Mesothelial cell of epicardium (in vitro differentiated cells): ENCODE measurements around the gene DIAPH2. TPM values are rescaled to one million over a fixed set of nuclear protein-coding genes. Genes with fewer than 3 reads are reported as not detected.

Source experiments
- DNase-seq, 2 experiments: peaks; one replicate each; pipeline ENCODE4 v3.0.0; 2021; ENCODE audit warnings: low spot score in 2 of 2; ENCODE audit not compliant: unreplicated experiment in 2 of 2
- H3K27ac Mint-ChIP-seq: 2 replicates; pipeline ENCODE4 v1.8.0; 2021; ENCODE audit warnings: mixed read lengths
- H3K27me3 Mint-ChIP-seq: 2 replicates; pipeline ENCODE4 v1.8.0; 2021; ENCODE audit warnings: low read depth, mixed read lengths
- H3K36me3 Mint-ChIP-seq: 2 replicates; pipeline ENCODE4 v1.8.0; 2021; ENCODE audit warnings: mixed read lengths
- H3K4me1 Mint-ChIP-seq: 2 replicates; pipeline ENCODE4 v1.8.0; 2021; ENCODE audit warnings: mixed read lengths
- H3K4me3 Mint-ChIP-seq: 2 replicates; pipeline ENCODE4 v1.8.0; 2021; ENCODE audit warnings: mild to moderate bottlenecking, moderate library complexity, mixed read lengths
- H3K9me3 Mint-ChIP-seq: 2 replicates; pipeline ENCODE4 v1.8.0; 2021; ENCODE audit warnings: mixed read lengths
- total RNA-seq: library from RNA; stranded (reverse); gene quantifications from 3 replicates; pipeline ENCODE4 v1.2.1, GENCODE V29; 2021
- TF ChIP-seq, protein P1 (sequence below): fragments of 200-600 bp; sonication (generic); IDR thresholded peaks from one replicate; pipeline ENCODE4 v1.5.0; 2021; ENCODE audit warnings: antibody characterized with exemption; ENCODE audit not compliant: unreplicated experiment

DIAPH2 gene
- total RNA-seq, 1 donor from 2014 or later: 19.2 TPM

DNA sequence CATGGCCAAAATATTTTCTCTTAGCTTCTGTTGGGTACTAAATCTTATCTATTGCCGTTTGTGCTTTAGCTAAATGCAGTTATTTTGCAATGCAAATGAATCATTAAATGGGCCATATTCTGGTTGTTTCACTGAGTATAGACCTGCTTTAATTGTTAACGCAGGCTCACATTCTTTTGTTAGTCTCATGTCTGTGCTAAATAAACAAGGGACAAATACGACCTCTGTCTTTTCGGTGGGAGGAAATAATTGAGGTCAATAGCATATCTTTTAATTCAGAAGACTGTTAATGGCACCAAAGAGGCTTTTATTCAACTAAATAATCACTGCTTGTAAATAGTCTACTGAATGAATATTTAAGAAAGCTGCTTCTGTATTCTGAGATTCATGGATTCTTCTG is 76.9 kb downstream of the DIAPH2 start:
- no peak overlapping the region for H3K27ac Mint-ChIP-seq

DNA sequence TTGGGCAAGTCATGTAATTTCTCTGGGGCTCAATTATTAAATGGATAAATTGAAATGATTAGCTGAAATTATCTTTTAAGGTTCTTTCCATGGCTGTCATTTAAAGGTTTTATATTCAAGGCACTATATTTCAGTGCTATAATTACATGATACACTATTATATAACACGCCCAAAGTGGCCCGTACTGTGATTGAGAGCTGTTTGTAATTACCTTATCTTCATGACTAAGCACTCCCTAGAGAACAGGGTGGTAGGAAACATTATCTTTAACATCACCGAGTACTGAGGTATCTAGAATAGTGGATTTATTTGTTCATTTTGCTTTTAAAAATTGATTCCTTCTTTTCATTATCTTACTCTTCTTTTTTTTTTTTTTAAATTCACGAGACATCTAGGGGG is 79.0 kb downstream of the DIAPH2 start:
- no peak for DNase-seq
- Mint-ChIP-seq H3K9me3 (no peaks in the 10 kb centered on the region), H3K4me3 (no peak overlapping the region), H3K36me3 (no peaks in the 10 kb centered on the region), H3K27ac (no peak overlapping the region), H3K4me1 (no peaks in the 10 kb centered on the region), H3K27me3 (no peaks in the 10 kb centered on the region)
- TF ChIP-seq, protein P1, sequence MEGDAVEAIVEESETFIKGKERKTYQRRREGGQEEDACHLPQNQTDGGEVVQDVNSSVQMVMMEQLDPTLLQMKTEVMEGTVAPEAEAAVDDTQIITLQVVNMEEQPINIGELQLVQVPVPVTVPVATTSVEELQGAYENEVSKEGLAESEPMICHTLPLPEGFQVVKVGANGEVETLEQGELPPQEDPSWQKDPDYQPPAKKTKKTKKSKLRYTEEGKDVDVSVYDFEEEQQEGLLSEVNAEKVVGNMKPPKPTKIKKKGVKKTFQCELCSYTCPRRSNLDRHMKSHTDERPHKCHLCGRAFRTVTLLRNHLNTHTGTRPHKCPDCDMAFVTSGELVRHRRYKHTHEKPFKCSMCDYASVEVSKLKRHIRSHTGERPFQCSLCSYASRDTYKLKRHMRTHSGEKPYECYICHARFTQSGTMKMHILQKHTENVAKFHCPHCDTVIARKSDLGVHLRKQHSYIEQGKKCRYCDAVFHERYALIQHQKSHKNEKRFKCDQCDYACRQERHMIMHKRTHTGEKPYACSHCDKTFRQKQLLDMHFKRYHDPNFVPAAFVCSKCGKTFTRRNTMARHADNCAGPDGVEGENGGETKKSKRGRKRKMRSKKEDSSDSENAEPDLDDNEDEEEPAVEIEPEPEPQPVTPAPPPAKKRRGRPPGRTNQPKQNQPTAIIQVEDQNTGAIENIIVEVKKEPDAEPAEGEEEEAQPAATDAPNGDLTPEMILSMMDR: no peak

More for the DNA sequence above, 76.9 kb downstream of the DIAPH2 start:
- peaks cover 4% of the 10 kb centered on the region for H3K9me3 Mint-ChIP-seq
- TF ChIP-seq, protein P1: no peak
- H3K4me1 Mint-ChIP-seq: no peaks in the 10 kb centered on the region
- H3K36me3 Mint-ChIP-seq: peaks cover 4% of the 10 kb centered on the region
- DNase-seq: no peak
- H3K4me3 Mint-ChIP-seq: no peak overlapping the region
- no peaks in the 10 kb centered on the region for H3K27me3 Mint-ChIP-seq

DNA sequence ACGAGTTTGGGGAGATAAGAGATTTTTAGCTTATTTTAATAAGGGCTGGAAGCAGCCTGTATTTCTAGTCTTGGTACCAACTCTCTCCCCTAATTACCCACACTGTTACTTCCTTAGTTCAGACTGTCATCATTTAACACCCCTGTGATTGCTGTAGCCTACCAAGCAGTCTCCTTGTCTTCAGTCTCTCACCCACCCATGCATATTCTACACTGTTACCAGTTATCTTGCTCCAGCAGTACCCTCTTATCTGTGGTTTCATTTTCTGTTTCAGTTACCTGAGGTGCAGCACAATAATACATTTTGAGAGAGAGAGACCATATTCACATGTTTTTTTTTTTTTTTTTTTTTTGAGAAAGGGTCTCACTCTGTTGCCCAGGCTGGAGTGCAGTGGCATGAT is 80.2 kb downstream of the DIAPH2 start:
- Mint-ChIP-seq H3K27ac (no peak overlapping the region), H3K4me1 (no peaks in the 10 kb centered on the region), H3K36me3 (no peaks in the 10 kb centered on the region), H3K27me3 (no peaks in the 10 kb centered on the region), H3K9me3 (no peaks in the 10 kb centered on the region), H3K4me3 (no peak overlapping the region)
- TF ChIP-seq, protein P1: no peak
- no peak for DNase-seq

DNA sequence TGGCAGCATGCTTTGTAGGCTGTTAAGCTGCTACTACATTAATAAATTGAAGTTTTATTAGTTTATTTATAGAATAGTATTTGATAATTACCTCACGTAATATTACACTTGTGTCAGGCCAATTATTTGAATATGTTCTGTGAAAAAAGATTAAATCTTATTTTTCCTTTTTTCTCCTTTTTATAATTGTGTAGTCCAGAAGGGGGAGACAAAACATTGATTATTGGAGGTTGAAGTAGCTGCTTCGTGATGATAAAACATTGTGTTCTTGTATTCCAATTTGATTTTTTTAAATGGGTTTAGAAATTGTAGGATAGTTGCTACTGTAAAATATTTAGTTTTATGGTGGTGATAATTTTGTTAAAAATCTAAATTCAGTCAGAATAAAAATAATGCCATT is 85.7 kb downstream of the DIAPH2 start:
- no peaks in the 10 kb centered on the region for H3K9me3 Mint-ChIP-seq
- no peaks in the 10 kb centered on the region for H3K27me3 Mint-ChIP-seq
- no peak overlapping the region for H3K27ac Mint-ChIP-seq
- peaks cover 2% of the 10 kb centered on the region for H3K4me1 Mint-ChIP-seq
- H3K36me3 Mint-ChIP-seq: no peaks in the 10 kb centered on the region
- TF ChIP-seq, protein P1: peak; percentile 68
- no peak overlapping the region for H3K4me3 Mint-ChIP-seq
- DNase-seq: no peak

DNA sequence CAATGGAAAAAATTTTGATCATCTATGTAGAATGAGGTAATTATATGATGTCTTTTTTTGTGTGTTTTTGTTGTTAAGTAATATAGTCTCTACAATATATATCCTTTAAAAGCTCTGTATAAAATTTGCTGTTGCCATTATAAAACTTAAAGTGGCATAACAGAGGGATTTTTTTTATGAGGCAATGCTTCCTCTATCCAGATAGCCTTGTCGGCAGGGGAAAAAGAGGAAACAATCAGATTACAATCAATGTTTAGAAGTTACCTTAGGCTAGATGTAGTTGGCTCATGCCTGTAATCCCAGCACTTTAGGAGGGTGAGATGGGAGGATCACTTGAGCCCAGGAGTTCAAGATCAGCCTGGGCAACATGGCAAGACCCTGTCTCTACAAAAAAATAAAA is 86.8 kb downstream of the DIAPH2 start:
- TF ChIP-seq, protein P1: no peak
- no peaks in the 10 kb centered on the region for H3K27me3 Mint-ChIP-seq
- peaks cover 2% of the 10 kb centered on the region for H3K4me1 Mint-ChIP-seq
- no peaks in the 10 kb centered on the region for H3K9me3 Mint-ChIP-seq
- H3K27ac Mint-ChIP-seq: no peak overlapping the region
- no peak overlapping the region for H3K4me3 Mint-ChIP-seq
- DNase-seq: no peak
- no peaks in the 10 kb centered on the region for H3K36me3 Mint-ChIP-seq

DNA sequence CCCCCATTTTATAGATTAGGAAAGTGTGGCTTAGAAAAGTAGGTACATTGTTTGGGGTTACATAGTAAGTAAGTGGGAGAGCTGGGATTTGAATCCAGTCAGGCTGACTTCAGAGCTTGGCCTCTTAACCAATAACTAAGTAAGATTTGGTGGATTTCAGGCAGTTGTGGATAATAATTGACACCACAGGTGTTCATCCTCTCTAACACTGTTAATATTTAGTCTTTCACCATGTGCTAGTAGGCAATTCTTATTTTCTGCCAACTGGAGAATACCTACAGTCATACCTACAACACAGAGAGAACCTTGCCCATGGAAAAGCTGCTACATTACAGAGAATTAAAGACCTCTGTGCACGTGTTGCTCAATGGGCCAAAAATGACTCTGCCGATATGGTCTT is 89.5 kb downstream of the DIAPH2 start:
- TF ChIP-seq, protein P1: no peak
- Mint-ChIP-seq H3K27ac (no peak overlapping the region), H3K4me3 (no peak overlapping the region), H3K27me3 (no peaks in the 10 kb centered on the region), H3K36me3 (no peaks in the 10 kb centered on the region), H3K4me1 (peaks cover 2% of the 10 kb centered on the region), H3K9me3 (no peaks in the 10 kb centered on the region)
- DNase-seq: no peak
